HepG2 (cell line): ENCODE measurements around the gene KRT36.

Experiments used
- ATF7 ChIP-seq, 2 experiments: fragments of 450-650 bp in 1 of 2; sonication (generic) in 1 of 2; formaldehyde crosslinking in 1 of 2; IDR thresholded peaks; 2 replicates each; pipeline versions ENCODE4 v1.4.0 to v1.6.1; 2016 to 2020; ENCODE audit warnings: antibody characterized with exemption in 1 of 2, mild to moderate bottlenecking in 1 of 2, missing genetic modification reagents in 1 of 2
- EZH2 ChIP-seq: conservative IDR thresholded peaks from 2 replicates; pipeline ENCODE4 v1.6.1; 2012; ENCODE audit warnings: mild to moderate bottlenecking, low read depth, low read length, moderate library complexity
- HMG20A ChIP-seq: IDR thresholded peaks from 2 replicates; pipeline ENCODE4 v1.6.1; 2016; ENCODE audit warnings: borderline replicate concordance
- KDM4B ChIP-seq: sonication (generic); formaldehyde crosslinking; IDR thresholded peaks from 2 replicates; pipeline ENCODE4 v1.4.0; 2020; ENCODE audit warnings: missing genetic modification reagents
- MXD4 ChIP-seq: IDR thresholded peaks from 2 replicates; pipeline ENCODE4 v1.6.1; 2016; ENCODE audit warnings: mild to moderate bottlenecking, missing biosample characterization, missing genetic modification reagents
- PRDM4 ChIP-seq: sonication (generic); formaldehyde crosslinking; IDR thresholded peaks from 2 replicates; pipeline ENCODE4 v1.9.0; 2021; ENCODE audit warnings: missing genetic modification reagents, borderline replicate concordance
- STAG1 ChIP-seq: sonication (generic); formaldehyde crosslinking; IDR thresholded peaks from 2 replicates; pipeline ENCODE4 v1.4.0; 2020; ENCODE audit warnings: missing genetic modification reagents
- TBL1XR1 ChIP-seq: fragments of 150-350 bp; IDR thresholded peaks from 2 replicates; pipeline ENCODE4 v1.6.1; 2014; ENCODE audit warnings: borderline replicate concordance, low read length; ENCODE audit not compliant: partially characterized antibody
- ZNF230 ChIP-seq: sonication (generic); formaldehyde crosslinking; IDR thresholded peaks from 2 replicates; pipeline ENCODE4 v1.4.0; 2020; ENCODE audit warnings: mild to moderate bottlenecking, missing genetic modification reagents
- ZNF451 ChIP-seq: sonication (generic); formaldehyde crosslinking; IDR thresholded peaks from 2 replicates; pipeline ENCODE4 v1.5.0; 2020; ENCODE audit warnings: mild to moderate bottlenecking, missing genetic modification reagents
- ZNF616 ChIP-seq: sonication (generic); formaldehyde crosslinking; IDR thresholded peaks from 2 replicates; pipeline ENCODE4 v1.5.0; 2020; ENCODE audit warnings: low read depth, mild to moderate bottlenecking, missing genetic modification reagents
- ZSCAN20 ChIP-seq: sonication (generic); formaldehyde crosslinking; IDR thresholded peaks from 2 replicates; pipeline ENCODE4 v1.4.0; 2020; ENCODE audit warnings: missing genetic modification reagents, mild to moderate bottlenecking, borderline replicate concordance
- TF ChIP-seq, protein P1 (sequence below): sonication (generic); formaldehyde crosslinking; IDR thresholded peaks from 2 replicates; pipeline ENCODE4 v1.5.0; 2020; ENCODE audit warnings: mild to moderate bottlenecking, missing genetic modification reagents, moderate library complexity
- TF ChIP-seq, protein P2 (sequence below), 2 experiments: sonication (generic) in 1 of 2; formaldehyde crosslinking in 1 of 2; IDR thresholded peaks; 2 replicates each; pipeline versions ENCODE4 v1.5.1 to v1.6.1; 2011 to 2020; ENCODE audit warnings: borderline replicate concordance in 1 of 2, low read depth in 1 of 2, low read length in 1 of 2, mild to moderate bottlenecking in 1 of 2, missing genetic modification reagents in 1 of 2, moderate library complexity in 1 of 2

DNA sequence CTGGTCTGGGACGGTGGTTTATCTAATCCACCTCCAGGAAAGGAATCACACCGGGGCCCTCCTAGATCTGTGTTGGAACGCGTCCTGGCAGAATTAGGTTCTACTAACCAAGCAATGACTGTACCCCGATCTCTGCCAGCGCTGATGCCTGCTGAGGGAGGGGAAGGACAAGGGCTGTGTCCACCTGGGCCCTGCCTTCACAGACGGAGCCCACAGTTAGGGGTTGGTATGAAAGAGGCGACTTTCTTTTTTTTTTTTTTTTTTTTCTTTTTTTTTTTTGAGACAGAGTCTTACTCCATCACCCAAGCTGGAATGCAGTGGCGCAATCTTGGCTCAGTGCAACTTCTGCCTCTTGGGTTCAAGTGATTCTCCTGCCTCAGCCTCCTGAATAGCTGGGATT lies 48.3 kb upstream of the KRT36 start:
- TF ChIP-seq ATF7 (IDR thresholded peaks at IDR 0.05) (no peak), ATF7 (CRISPR knock-in tag; IDR thresholded peaks at IDR 0.05) (no peak), STAG1 (CRISPR knock-in tag) (no peak), KDM4B (no peak), TBL1XR1 (no peak), ZNF451 (no peak), EZH2 (no peak), PRDM4 (no peak), ZNF230 (CRISPR knock-in tag) (no peak), HMG20A (CRISPR knock-in tag) (no peak), ZSCAN20 (CRISPR knock-in tag) (no peak), MXD4 (CRISPR knock-in tag) (no peak), ZNF616 (CRISPR knock-in tag) (no peak)
- TF ChIP-seq, protein P1, sequence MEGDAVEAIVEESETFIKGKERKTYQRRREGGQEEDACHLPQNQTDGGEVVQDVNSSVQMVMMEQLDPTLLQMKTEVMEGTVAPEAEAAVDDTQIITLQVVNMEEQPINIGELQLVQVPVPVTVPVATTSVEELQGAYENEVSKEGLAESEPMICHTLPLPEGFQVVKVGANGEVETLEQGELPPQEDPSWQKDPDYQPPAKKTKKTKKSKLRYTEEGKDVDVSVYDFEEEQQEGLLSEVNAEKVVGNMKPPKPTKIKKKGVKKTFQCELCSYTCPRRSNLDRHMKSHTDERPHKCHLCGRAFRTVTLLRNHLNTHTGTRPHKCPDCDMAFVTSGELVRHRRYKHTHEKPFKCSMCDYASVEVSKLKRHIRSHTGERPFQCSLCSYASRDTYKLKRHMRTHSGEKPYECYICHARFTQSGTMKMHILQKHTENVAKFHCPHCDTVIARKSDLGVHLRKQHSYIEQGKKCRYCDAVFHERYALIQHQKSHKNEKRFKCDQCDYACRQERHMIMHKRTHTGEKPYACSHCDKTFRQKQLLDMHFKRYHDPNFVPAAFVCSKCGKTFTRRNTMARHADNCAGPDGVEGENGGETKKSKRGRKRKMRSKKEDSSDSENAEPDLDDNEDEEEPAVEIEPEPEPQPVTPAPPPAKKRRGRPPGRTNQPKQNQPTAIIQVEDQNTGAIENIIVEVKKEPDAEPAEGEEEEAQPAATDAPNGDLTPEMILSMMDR (CRISPR knock-in tag), result no peak
- TF ChIP-seq, protein P2, sequence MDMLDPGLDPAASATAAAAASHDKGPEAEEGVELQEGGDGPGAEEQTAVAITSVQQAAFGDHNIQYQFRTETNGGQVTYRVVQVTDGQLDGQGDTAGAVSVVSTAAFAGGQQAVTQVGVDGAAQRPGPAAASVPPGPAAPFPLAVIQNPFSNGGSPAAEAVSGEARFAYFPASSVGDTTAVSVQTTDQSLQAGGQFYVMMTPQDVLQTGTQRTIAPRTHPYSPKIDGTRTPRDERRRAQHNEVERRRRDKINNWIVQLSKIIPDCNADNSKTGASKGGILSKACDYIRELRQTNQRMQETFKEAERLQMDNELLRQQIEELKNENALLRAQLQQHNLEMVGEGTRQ (IDR thresholded peaks at IDR 0.05; ENCODE audit: low read depth, low read length), result no peak
- TF ChIP-seq, protein P2 (CRISPR knock-in tag; IDR thresholded peaks at IDR 0.05; ENCODE audit: borderline replicate concordance), result no peak
